Loucy (cell line): ENCODE data around the gene OR8B3.

ENCODE experiments used
- CTCF ChIP-seq: fragments of 200-600 bp; sonication (generic); conservative IDR thresholded peaks from 2 replicates; pipeline ENCODE4 v1.5.1; 2014; ENCODE audit warnings: mild to moderate bottlenecking, antibody characterized with exemption, low read length
- EZH2phosphoT487 ChIP-seq: fragments of 200-600 bp; IDR thresholded peaks from 2 replicates; pipeline ENCODE4 v1.6.1; 2018; ENCODE audit warnings: antibody characterized with exemption, mild to moderate bottlenecking, moderate library complexity, borderline replicate concordance

- TF ChIP-seq CTCF (no peak), EZH2phosphoT487 (no peak)
Observed at GRCh38 chr11:124442442-124442841, 43.6 kb upstream of the OR8B3 start.
